Measurements from ENCODE around the gene ITGA7.
"Not testable (repeated sequence)": the region's sequence is repeated elsewhere in the genome, so short reads cannot be mapped to it uniquely, and the experiment has no call there.

Gene ITGA7

GRCh38 chr12:55658635-55659391 lies 48.9 kb downstream of the ITGA7 start:
- Histone ChIP-seq H3K9ac (ENCODE audit: low read depth, low read length) (no peak overlapping the region), H3K4me3 (ENCODE audit: low read length) (no peak overlapping the region), H3K27ac (ENCODE audit: low read length) (no peak overlapping the region), H3K27me3 (ENCODE audit: insufficient read depth, low read length) (peaks cover 11% of the 10 kb centered on the region; the same call in 1 of the 2 replicates), H3K4me1 (ENCODE audit: insufficient read depth, low read length) (no peaks in the 10 kb centered on the region), H3K9me3 (ENCODE audit: insufficient read depth, low read depth, low read length) (no peaks in the 10 kb centered on the region), H3K36me3 (ENCODE audit: insufficient read depth, low read depth, low read length) (no peaks in the 10 kb centered on the region)

- Histone ChIP-seq H3K4me3 (ENCODE audit: low read length) (no peak overlapping the region), H3K9me3 (ENCODE audit: insufficient read depth, low read depth, low read length) (no peaks in the 10 kb centered on the region), H3K27ac (ENCODE audit: low read length) (no peak overlapping the region), H3K9ac (ENCODE audit: low read depth, low read length) (no peak overlapping the region), H3K36me3 (ENCODE audit: insufficient read depth, low read depth, low read length) (no peaks in the 10 kb centered on the region), H3K4me1 (ENCODE audit: insufficient read depth, low read length) (no peaks in the 10 kb centered on the region), H3K27me3 (ENCODE audit: insufficient read depth, low read length) (peaks cover 11% of the 10 kb centered on the region; the same call in 1 of the 2 replicates)
These were observed 49.5 kb downstream of the ITGA7 start for GRCh38 chr12:55658212-55658611.

- no peaks in the 10 kb centered on the region for H3K4me1 ChIP-seq (ENCODE audit: insufficient read depth, low read length)
- H3K36me3 ChIP-seq (ENCODE audit: insufficient read depth, low read depth, low read length): no peaks in the 10 kb centered on the region
- no peak overlapping the region for H3K9ac ChIP-seq (ENCODE audit: low read depth, low read length)
- no peak overlapping the region for H3K4me3 ChIP-seq (ENCODE audit: low read length)
- H3K9me3 ChIP-seq (ENCODE audit: insufficient read depth, low read depth, low read length): no peaks in the 10 kb centered on the region
- H3K27me3 ChIP-seq (ENCODE audit: insufficient read depth, low read length): peaks cover 11% of the 10 kb centered on the region; the same call in 1 of the 2 replicates
- no peak overlapping the region for H3K27ac ChIP-seq (ENCODE audit: low read length)
These were observed 50.5 kb downstream of the ITGA7 start for GRCh38 chr12:55657212-55657611.

- H3K27ac ChIP-seq (ENCODE audit: low read length): no peak overlapping the region
- H3K36me3 ChIP-seq (ENCODE audit: insufficient read depth, low read depth, low read length): no peaks in the 10 kb centered on the region
- no peak overlapping the region for H3K9ac ChIP-seq (ENCODE audit: low read depth, low read length)
- H3K4me3 ChIP-seq (ENCODE audit: low read length): no peak overlapping the region
- no peaks in the 10 kb centered on the region for H3K4me1 ChIP-seq (ENCODE audit: insufficient read depth, low read length)
- H3K27me3 ChIP-seq (ENCODE audit: insufficient read depth, low read length): peaks cover 11% of the 10 kb centered on the region; the same call in 1 of the 2 replicates
- peaks cover 5% of the 10 kb centered on the region; the same call in 1 of the 2 replicates for H3K9me3 ChIP-seq (ENCODE audit: insufficient read depth, low read depth, low read length)
These were observed 53.0 kb downstream of the ITGA7 start for GRCh38 chr12:55654511-55655214.

GRCh38 chr12:55653031-55653430 lies 54.7 kb downstream of the ITGA7 start:
- Histone ChIP-seq H3K36me3 (ENCODE audit: insufficient read depth, low read depth, low read length) (no peaks in the 10 kb centered on the region), H3K4me3 (ENCODE audit: low read length) (no peak overlapping the region), H3K9me3 (ENCODE audit: insufficient read depth, low read depth, low read length) (peaks cover 11% of the 10 kb centered on the region), H3K9ac (ENCODE audit: low read depth, low read length) (no peak overlapping the region), H3K4me1 (ENCODE audit: insufficient read depth, low read length) (no peaks in the 10 kb centered on the region), H3K27ac (ENCODE audit: low read length) (no peak overlapping the region), H3K27me3 (ENCODE audit: insufficient read depth, low read length) (peaks cover 11% of the 10 kb centered on the region; the same call in 1 of the 2 replicates)

GRCh38 chr12:55652352-55652751 lies 55.4 kb downstream of the ITGA7 start:
- Histone ChIP-seq H3K9ac (ENCODE audit: low read depth, low read length) (no peak overlapping the region), H3K27me3 (ENCODE audit: insufficient read depth, low read length) (peaks cover 7% of the 10 kb centered on the region; the same call in 1 of the 2 replicates)

GRCh38 chr12:55651299-55651683 lies 56.4 kb downstream of the ITGA7 start:
- H3K9me3 ChIP-seq (ENCODE audit: insufficient read depth, low read depth, low read length): peaks cover 11% of the 10 kb centered on the region
- H3K27ac ChIP-seq (ENCODE audit: low read length): no peak overlapping the region
- no peak overlapping the region for H3K4me3 ChIP-seq (ENCODE audit: low read length)
- no peaks in the 10 kb centered on the region for H3K36me3 ChIP-seq (ENCODE audit: insufficient read depth, low read depth, low read length)
- no peak overlapping the region for H3K9ac ChIP-seq (ENCODE audit: low read depth, low read length)
- peaks cover 3% of the 10 kb centered on the region; the same call in 1 of the 2 replicates for H3K4me1 ChIP-seq (ENCODE audit: insufficient read depth, low read length)
- no peaks in the 10 kb centered on the region for H3K27me3 ChIP-seq (ENCODE audit: insufficient read depth, low read length)

More at GRCh38 chr12:55652352-55652751, 55.4 kb downstream of the ITGA7 start:
- Histone ChIP-seq H3K4me1 (ENCODE audit: insufficient read depth, low read length) (no peaks in the 10 kb centered on the region), H3K36me3 (ENCODE audit: insufficient read depth, low read depth, low read length) (no peaks in the 10 kb centered on the region), H3K9me3 (ENCODE audit: insufficient read depth, low read depth, low read length) (peaks cover 11% of the 10 kb centered on the region), H3K27ac (ENCODE audit: low read length) (no peak overlapping the region), H3K4me3 (ENCODE audit: low read length) (no peak overlapping the region)

GRCh38 chr12:55650620-55651298 lies 56.9 kb downstream of the ITGA7 start:
- not testable (repeated sequence) for H3K27me3 ChIP-seq (ENCODE audit: insufficient read depth, low read length); H3K4me1 ChIP-seq (ENCODE audit: insufficient read depth, low read length); H3K4me3 ChIP-seq (ENCODE audit: low read length); H3K9ac ChIP-seq (ENCODE audit: low read depth, low read length); H3K36me3 ChIP-seq (ENCODE audit: insufficient read depth, low read depth, low read length); H3K27ac ChIP-seq (ENCODE audit: low read length)
- peaks cover 11% of the 10 kb centered on the region for H3K9me3 ChIP-seq (ENCODE audit: insufficient read depth, low read depth, low read length)

- no peak overlapping the region for H3K4me3 ChIP-seq (ENCODE audit: low read length)
- peaks cover 11% of the 10 kb centered on the region for H3K9me3 ChIP-seq (ENCODE audit: insufficient read depth, low read depth, low read length)
- no peaks in the 10 kb centered on the region; the same call in 1 of the 2 replicates for H3K27me3 ChIP-seq (ENCODE audit: insufficient read depth, low read length)
- no peaks in the 10 kb centered on the region for H3K36me3 ChIP-seq (ENCODE audit: insufficient read depth, low read depth, low read length)
- no peak overlapping the region for H3K27ac ChIP-seq (ENCODE audit: low read length)
- peaks cover 3% of the 10 kb centered on the region; the same call in 1 of the 2 replicates for H3K4me1 ChIP-seq (ENCODE audit: insufficient read depth, low read length)
- no peak overlapping the region; the same call in 1 of the 2 replicates for H3K9ac ChIP-seq (ENCODE audit: low read depth, low read length)
These were observed 60.7 kb downstream of the ITGA7 start for GRCh38 chr12:55647027-55647426.

- H3K4me3 ChIP-seq (ENCODE audit: low read length): no peak overlapping the region
- no peaks in the 10 kb centered on the region for H3K36me3 ChIP-seq (ENCODE audit: insufficient read depth, low read depth, low read length)
- H3K4me1 ChIP-seq (ENCODE audit: insufficient read depth, low read length): peaks cover 3% of the 10 kb centered on the region; the same call in 1 of the 2 replicates
- peaks cover 6% of the 10 kb centered on the region for H3K9me3 ChIP-seq (ENCODE audit: insufficient read depth, low read depth, low read length)
- H3K9ac ChIP-seq (ENCODE audit: low read depth, low read length): no peak overlapping the region
- H3K27me3 ChIP-seq (ENCODE audit: insufficient read depth, low read length): no peaks in the 10 kb centered on the region; the same call in 1 of the 2 replicates
- H3K27ac ChIP-seq (ENCODE audit: low read length): no peak overlapping the region
These were observed 63.1 kb downstream of the ITGA7 start for GRCh38 chr12:55644591-55644990.

- peaks cover 3% of the 10 kb centered on the region; the same call in 1 of the 2 replicates for H3K4me1 ChIP-seq (ENCODE audit: insufficient read depth, low read length)
- no peaks in the 10 kb centered on the region for H3K36me3 ChIP-seq (ENCODE audit: insufficient read depth, low read depth, low read length)
These were observed 65.0 kb downstream of the ITGA7 start for GRCh38 chr12:55642669-55643068.

More at GRCh38 chr12:55642669-55643068, 65.0 kb downstream of the ITGA7 start:
- Histone ChIP-seq H3K4me3 (ENCODE audit: low read length) (no peak overlapping the region), H3K27ac (ENCODE audit: low read length) (no peak overlapping the region), H3K9me3 (ENCODE audit: insufficient read depth, low read depth, low read length) (no peaks in the 10 kb centered on the region), H3K9ac (ENCODE audit: low read depth, low read length) (no peak overlapping the region), H3K27me3 (ENCODE audit: insufficient read depth, low read length) (no peaks in the 10 kb centered on the region; the same call in 1 of the 2 replicates)

Data from iPS-20b (cell line).